ENCODE results near the gene DCAF16. TPM values are rescaled to one million over a fixed set of nuclear protein-coding genes. Genes with fewer than 3 reads are reported as not detected.
A peak's percentile ranks its signal among the peaks of the same experiment; 100 is the strongest.

Gene DCAF16
- total RNA-seq, 6 experiments from 2014 or later: 4.2 to 7.9 (median 5.6) TPM

DNA sequence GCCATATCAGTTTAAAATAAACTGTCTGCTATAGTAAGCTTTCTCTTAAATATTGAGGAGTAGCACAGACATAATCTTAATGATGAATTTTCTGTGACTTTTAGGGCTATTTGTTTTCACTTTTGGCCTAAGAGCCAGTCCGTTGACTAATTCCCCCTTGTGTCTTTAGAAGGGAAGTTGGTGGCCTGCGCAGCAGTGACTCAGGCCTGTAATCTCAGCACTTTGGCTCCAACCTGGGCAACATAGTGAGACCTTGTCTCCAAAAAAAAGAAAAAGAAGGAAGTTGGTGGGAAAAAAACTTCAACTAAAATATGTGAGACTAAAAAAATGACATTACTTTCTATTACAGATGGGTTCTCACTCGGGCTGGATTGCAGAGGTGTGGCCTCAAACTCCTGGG is 3.6 kb upstream of the DCAF16 start:
- H3K9me3 ChIP-seq: no peaks in the 10 kb centered on the region
- TF ChIP-seq, protein P1, sequence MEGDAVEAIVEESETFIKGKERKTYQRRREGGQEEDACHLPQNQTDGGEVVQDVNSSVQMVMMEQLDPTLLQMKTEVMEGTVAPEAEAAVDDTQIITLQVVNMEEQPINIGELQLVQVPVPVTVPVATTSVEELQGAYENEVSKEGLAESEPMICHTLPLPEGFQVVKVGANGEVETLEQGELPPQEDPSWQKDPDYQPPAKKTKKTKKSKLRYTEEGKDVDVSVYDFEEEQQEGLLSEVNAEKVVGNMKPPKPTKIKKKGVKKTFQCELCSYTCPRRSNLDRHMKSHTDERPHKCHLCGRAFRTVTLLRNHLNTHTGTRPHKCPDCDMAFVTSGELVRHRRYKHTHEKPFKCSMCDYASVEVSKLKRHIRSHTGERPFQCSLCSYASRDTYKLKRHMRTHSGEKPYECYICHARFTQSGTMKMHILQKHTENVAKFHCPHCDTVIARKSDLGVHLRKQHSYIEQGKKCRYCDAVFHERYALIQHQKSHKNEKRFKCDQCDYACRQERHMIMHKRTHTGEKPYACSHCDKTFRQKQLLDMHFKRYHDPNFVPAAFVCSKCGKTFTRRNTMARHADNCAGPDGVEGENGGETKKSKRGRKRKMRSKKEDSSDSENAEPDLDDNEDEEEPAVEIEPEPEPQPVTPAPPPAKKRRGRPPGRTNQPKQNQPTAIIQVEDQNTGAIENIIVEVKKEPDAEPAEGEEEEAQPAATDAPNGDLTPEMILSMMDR (IDR thresholded peaks at IDR 0.05): no peak
- no peak for TF ChIP-seq POLR2A (IDR thresholded peaks at IDR 0.05)
- H3K27me3 ChIP-seq: no peaks in the 10 kb centered on the region
- ATAC-seq: no peak
- intact Hi-C loops (cut with DNase I): loop anchor here in 1 of 2 donors (10.0 kb wide), 1 partner anchor 771 kb away; no protein-coding TSS in a partner anchor
- no peak overlapping the region for H3K27ac ChIP-seq
- 61% methylated on average over 3 of the region's 3 CpGs for WGBS (ENCODE audit: insufficient coverage, low coverage, low lambda C conversion rate, missing lambda C conversion rate)
- no peaks in the 10 kb centered on the region for H3K36me3 ChIP-seq
- no peak for DNase-seq
- no peak overlapping the region for H3K4me3 ChIP-seq
- H3K4me1 ChIP-seq: peaks cover 0 to 4% (median 4%) of the 10 kb centered on the region in 4 donors

DNA sequence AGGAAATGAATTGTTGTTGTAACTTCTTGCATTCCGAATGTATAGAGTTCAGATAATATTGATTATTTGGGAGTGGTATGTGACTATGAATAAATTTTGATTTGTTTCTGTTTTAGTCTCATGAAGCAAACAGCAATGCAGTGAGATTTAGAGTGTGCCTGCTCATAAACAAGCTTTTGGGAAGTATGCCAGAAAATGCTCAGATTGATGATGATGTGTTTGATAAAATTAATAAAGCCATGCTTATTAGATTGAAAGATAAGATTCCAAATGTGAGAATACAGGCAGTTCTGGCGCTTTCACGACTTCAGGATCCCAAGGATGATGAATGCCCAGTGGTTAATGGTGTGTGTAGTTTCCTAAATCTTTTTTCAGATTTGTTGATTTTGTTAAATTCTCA is 2.2 kb upstream of the DCAF16 start:
- intact Hi-C loops (cut with DNase I): loop anchor here in 1 of 2 donors (10.0 kb wide), 1 partner anchor 772 kb away; no protein-coding TSS in a partner anchor
- Histone ChIP-seq H3K27ac (no peak overlapping the region), H3K36me3 (no peaks in the 10 kb centered on the region), H3K4me3 (no peak overlapping the region), H3K4me1 (peaks cover 0 to 18% (median 10%) of the 10 kb centered on the region in 4 donors), H3K27me3 (no peaks in the 10 kb centered on the region), H3K9me3 (no peaks in the 10 kb centered on the region)
- no peak for DNase-seq
- ATAC-seq: no peak
- 76% methylated on average over 3 of the region's 3 CpGs for WGBS (ENCODE audit: insufficient coverage, low coverage, low lambda C conversion rate, missing lambda C conversion rate)
- TF ChIP-seq, protein P1 (IDR thresholded peaks at IDR 0.05): no peak
- no peak for TF ChIP-seq POLR2A (IDR thresholded peaks at IDR 0.05)

DNA sequence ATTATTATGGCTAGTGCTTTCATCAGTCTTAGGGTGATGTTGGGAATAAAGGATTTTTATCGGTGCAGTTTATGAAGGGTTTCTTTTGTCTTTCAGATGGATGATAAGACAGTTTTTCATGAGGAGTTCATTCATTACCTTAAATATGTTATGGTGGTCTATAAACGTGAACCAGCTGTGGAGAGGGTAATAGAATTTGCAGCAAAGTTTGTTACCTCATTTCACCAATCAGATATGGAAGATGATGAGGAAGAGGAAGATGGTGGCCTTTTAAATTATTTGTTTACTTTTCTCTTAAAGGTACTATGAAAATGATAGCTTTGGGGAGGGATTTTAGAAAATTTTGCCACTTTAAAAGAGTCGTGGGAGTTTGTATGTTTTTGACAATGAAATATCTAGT is 1.6 kb upstream of the DCAF16 start:
- no peak overlapping the region for H3K4me3 ChIP-seq
- WGBS (ENCODE audit: insufficient coverage, low coverage, low lambda C conversion rate, missing lambda C conversion rate): 21% methylated on average over 3 of the region's 3 CpGs

DNA sequence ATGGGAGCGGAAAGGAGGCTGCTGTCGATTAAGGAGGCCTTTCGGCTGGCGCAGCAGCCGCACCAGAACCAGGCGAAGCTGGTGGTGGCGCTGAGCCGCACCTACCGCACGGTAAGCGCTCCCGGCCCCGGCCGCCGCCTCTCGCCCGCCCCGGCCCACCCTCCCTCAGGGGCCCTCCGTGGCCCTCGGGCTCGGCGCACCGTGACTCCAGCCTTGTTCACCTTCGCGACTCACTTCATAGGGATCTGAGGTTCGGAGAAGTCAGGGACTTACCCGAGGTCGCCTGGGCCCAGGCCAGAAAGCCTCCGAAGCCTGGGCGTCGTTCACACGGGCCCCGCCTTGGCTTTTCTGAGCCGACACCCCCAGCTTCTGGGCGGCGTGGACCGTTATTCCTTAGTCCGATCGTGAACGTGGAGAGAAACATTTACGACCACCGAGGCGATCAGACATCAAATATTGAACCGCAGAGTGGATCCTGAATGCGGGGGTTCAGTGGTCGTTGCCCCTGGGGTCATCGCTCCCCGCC is 584 bp upstream of the DCAF16 start:
- intact Hi-C loops (cut with DNase I): loop anchor here in 1 of 2 donors (10.0 kb wide), 1 partner anchor 774 kb away; no protein-coding TSS in a partner anchor
- no peak overlapping the region for H3K27ac ChIP-seq
- TF ChIP-seq POLR2A (IDR thresholded peaks at IDR 0.05): no peak
- TF ChIP-seq, protein P1 (IDR thresholded peaks at IDR 0.05): no peak
- H3K9me3 ChIP-seq: no peaks in the 10 kb centered on the region
- H3K27me3 ChIP-seq: no peaks in the 10 kb centered on the region
- under 1% methylated on average over 30 of the region's 48 CpGs for WGBS (ENCODE audit: insufficient coverage, low coverage, low lambda C conversion rate, missing lambda C conversion rate)
- no peaks in the 10 kb centered on the region for H3K36me3 ChIP-seq
- ATAC-seq (peak in 2 of 4 donors; percentile 6 to 8), DNase-seq (peak in 1 of 3 donors; percentile 62)
- peaks cover 0 to 26% (median 14%) of the 10 kb centered on the region in 4 donors for H3K4me1 ChIP-seq
- peak overlapping the region; percentile 62 to 86 (median 82) for H3K4me3 ChIP-seq

More for the DNA sequence above, 1.6 kb upstream of the DCAF16 start:
- no peaks in the 10 kb centered on the region for H3K9me3 ChIP-seq
- H3K27ac ChIP-seq: no peak overlapping the region
- intact Hi-C loops (cut with DNase I): loop anchor here in 1 of 2 donors (10.0 kb wide), 1 partner anchor 773 kb away; no protein-coding TSS in a partner anchor
- ATAC-seq (no peak), DNase-seq (no peak)
- TF ChIP-seq, protein P1 (IDR thresholded peaks at IDR 0.05): no peak
- no peak for TF ChIP-seq POLR2A (IDR thresholded peaks at IDR 0.05)
- peaks cover 0 to 25% (median 13%) of the 10 kb centered on the region in 4 donors for H3K4me1 ChIP-seq
- H3K36me3 ChIP-seq: no peaks in the 10 kb centered on the region
- no peaks in the 10 kb centered on the region for H3K27me3 ChIP-seq
